Stimulated activated CD4-positive, alpha-beta T cell treated with anti-CD3 and anti-CD28 coated beads, Interleukin-4, amount 100 ng/mL, for 4 hours (primary cell): ENCODE results near the gene KIAA1210.
"Not testable (repeated sequence)": the region's sequence is repeated elsewhere in the genome, so short reads cannot be mapped to it uniquely, and the experiment has no call there.

Experiments used
- DNase-seq, 2 experiments: peaks; one replicate each; pipeline ENCODE4 v3.0.0-alpha.2; 2020

The KIAA1210 gene

DNA sequence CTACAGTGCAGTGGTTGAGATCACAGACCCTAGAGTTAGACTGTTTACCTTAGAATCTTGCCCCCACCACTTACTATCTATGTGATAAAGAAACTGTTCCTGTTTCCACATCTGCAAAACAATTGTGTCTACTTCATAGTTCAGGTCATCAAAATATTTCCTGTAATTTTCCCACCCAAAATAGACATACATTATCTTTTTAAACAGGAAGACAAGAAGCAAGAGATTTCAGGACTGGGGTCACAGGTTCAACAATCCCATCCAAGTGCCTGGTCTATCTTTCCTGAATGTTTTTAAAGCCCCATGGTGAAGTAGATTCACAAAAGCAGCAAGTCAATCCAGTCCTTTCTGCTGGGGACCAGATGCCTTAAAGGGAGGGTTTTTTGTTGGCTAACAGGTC lies 96.6 kb downstream of the KIAA1210 start:
- no peak for DNase-seq

DNA sequence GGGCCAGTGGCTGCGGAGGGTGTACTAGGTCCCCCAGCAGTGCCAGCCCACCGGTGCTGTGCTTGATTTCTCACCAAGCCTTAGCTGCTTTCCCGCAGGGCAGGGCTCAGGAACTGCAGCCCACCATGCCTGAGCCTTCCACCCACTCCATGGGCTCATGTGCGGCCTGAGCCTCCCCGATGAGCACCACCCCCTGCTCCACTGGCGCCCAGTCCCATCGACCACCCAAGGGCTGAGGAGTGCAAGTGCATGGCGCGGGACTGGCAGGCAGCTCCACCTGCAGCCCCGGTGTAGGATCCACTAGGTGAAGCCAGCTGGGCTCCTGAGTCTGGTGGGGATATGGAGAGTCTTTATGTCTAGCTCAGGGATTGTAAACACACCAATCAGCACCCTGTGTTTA lies 98.0 kb downstream of the KIAA1210 start:
- DNase-seq, result not testable (repeated sequence)

DNA sequence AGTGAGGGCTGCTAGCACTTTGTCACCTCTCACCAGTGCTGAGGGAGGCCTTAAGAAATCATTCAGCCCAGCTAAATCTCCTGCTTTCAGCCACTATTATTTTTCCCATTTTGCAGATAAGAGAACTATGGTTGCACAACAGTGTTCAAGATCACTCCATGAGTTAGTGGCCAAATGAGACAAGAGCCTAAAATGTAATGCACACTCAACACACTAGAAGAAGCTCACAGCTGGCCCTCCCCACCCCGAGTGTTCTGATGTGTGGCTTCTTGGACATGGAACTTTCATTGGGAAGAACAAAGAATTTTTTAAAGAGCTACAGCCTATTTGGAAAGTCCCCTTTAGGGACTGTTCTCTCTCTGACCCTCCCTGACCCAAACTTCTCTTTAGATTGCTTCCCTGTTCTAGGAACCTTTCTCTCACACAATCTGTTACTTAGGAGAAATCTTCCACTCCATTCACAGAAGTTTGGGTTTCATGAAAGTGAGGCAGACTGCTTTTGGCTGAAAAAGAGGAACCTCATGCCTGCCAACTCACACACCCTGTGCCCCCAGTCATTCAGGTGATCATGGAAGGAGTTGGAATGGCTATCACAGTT lies 98.8 kb downstream of the KIAA1210 start:
- no peak for DNase-seq
